ENCODE measurements around the gene SH2D5. TPM values are rescaled to one million over a fixed set of nuclear protein-coding genes. Genes with fewer than 3 reads are reported as not detected.

The SH2D5 gene
- total and polyA plus RNA-seq, 2 experiments from 2014 or later: 0.53 to 1.1 TPM

DNA sequence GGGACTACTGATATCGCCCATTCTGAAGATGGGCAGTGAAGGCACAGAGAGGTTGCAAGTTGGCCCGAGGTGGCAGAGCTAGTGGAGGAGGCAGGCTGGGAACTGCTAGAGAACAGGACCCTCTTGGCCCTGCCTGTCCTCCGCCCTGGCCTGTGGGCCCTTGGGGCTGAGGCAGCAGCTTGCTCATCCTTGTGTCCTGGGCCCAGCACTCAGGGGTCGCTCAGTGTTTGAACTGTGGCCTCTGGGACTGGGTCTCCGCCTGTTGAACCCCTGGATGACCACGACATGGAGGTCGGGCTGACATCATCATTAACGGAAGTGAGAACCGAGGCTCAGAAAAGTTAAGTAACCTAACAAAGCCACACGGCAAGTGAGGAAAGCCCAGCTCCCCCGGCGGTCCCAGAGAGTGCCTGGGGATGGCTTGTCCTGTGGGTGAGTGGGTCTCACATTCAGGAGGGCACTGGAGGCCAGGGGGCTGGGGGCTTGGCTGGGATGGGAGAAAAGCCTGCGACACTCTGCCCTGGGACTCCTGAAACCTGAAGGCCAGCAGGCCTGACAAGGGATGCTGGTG lies 48.4 kb downstream of the SH2D5 start:
- Histone ChIP-seq H3K4me1 (ENCODE audit: insufficient read depth) (no peaks in the 10 kb centered on the region), H3K9me3 (ENCODE audit: low read depth) (no peaks in the 10 kb centered on the region), H3K27me3 (no peaks in the 10 kb centered on the region), H2AFZ (no peak overlapping the region), H3K4me3 (no peak overlapping the region), H3K79me2 (no peaks in the 10 kb centered on the region), H3K9me2 (replicated peaks; ENCODE audit: insufficient read depth) (no peaks in the 10 kb centered on the region), H3K27ac (no peak overlapping the region), H4K20me1 (ENCODE audit: insufficient read depth, poor library complexity, severe bottlenecking) (no peaks in the 10 kb centered on the region), H3K36me3 (replicated peaks; ENCODE audit: insufficient read depth, low read depth) (no peaks in the 10 kb centered on the region), H3K4me2 (no peak overlapping the region)
- TF ChIP-seq EZH2 (IDR thresholded peaks at IDR 0.05; ENCODE audit: borderline replicate concordance): no peak
- TF ChIP-seq EZH2phosphoT487 (IDR thresholded peaks at IDR 0.05; ENCODE audit: low read depth, severe bottlenecking, unreplicated experiment): no peak
- TF ChIP-seq, protein P1, sequence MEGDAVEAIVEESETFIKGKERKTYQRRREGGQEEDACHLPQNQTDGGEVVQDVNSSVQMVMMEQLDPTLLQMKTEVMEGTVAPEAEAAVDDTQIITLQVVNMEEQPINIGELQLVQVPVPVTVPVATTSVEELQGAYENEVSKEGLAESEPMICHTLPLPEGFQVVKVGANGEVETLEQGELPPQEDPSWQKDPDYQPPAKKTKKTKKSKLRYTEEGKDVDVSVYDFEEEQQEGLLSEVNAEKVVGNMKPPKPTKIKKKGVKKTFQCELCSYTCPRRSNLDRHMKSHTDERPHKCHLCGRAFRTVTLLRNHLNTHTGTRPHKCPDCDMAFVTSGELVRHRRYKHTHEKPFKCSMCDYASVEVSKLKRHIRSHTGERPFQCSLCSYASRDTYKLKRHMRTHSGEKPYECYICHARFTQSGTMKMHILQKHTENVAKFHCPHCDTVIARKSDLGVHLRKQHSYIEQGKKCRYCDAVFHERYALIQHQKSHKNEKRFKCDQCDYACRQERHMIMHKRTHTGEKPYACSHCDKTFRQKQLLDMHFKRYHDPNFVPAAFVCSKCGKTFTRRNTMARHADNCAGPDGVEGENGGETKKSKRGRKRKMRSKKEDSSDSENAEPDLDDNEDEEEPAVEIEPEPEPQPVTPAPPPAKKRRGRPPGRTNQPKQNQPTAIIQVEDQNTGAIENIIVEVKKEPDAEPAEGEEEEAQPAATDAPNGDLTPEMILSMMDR (IDR thresholded peaks at IDR 0.05; ENCODE audit: poor library complexity): no peak
- DNase-seq (ENCODE audit: low spot score): no peak
- WGBS (ENCODE audit: low lambda C conversion rate, missing lambda C conversion rate): 95% methylated on average over 13 of the region's 13 CpGs

DNA sequence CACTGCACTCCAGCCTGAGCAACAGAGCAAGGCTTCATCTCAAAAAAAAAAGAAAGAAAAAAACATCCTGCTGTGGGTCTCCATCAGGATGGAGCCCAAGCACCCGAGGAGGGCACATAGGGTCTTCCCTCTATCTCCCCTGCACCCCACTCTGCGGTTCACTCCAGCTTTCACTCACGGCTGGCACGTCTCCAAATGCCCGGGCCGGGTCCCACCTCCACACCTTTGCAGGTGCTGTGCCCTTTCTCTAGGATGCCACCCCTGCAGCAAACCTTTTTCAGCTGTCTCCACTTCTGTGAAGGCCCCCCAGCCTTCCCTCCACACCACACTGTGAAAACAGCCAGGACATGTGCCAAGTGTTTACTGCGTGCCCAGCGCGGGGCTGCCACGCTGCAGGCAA lies 48.9 kb downstream of the SH2D5 start:
- H3K27me3 ChIP-seq: no peaks in the 10 kb centered on the region
- H3K36me3 ChIP-seq (replicated peaks; ENCODE audit: insufficient read depth, low read depth): no peaks in the 10 kb centered on the region
- no peak overlapping the region for H3K4me2 ChIP-seq
- H2AFZ ChIP-seq: no peak overlapping the region
- no peaks in the 10 kb centered on the region for H4K20me1 ChIP-seq (ENCODE audit: insufficient read depth, poor library complexity, severe bottlenecking)
- H3K27ac ChIP-seq: no peak overlapping the region
- whole genome bisulfite sequencing (ENCODE audit: low lambda C conversion rate, missing lambda C conversion rate): 94% methylated on average over 10 of the region's 10 CpGs
- H3K9me2 ChIP-seq (replicated peaks; ENCODE audit: insufficient read depth): no peaks in the 10 kb centered on the region
- no peak overlapping the region for H3K4me3 ChIP-seq
- H3K9me3 ChIP-seq (ENCODE audit: low read depth): no peaks in the 10 kb centered on the region
- no peak for TF ChIP-seq EZH2phosphoT487 (IDR thresholded peaks at IDR 0.05; ENCODE audit: low read depth, severe bottlenecking, unreplicated experiment)
- no peak for TF ChIP-seq EZH2 (IDR thresholded peaks at IDR 0.05; ENCODE audit: borderline replicate concordance)
- TF ChIP-seq, protein P1 (IDR thresholded peaks at IDR 0.05; ENCODE audit: poor library complexity): no peak
- H3K79me2 ChIP-seq: no peaks in the 10 kb centered on the region
- DNase-seq (ENCODE audit: low spot score): no peak
- no peaks in the 10 kb centered on the region for H3K4me1 ChIP-seq (ENCODE audit: insufficient read depth)

DNA sequence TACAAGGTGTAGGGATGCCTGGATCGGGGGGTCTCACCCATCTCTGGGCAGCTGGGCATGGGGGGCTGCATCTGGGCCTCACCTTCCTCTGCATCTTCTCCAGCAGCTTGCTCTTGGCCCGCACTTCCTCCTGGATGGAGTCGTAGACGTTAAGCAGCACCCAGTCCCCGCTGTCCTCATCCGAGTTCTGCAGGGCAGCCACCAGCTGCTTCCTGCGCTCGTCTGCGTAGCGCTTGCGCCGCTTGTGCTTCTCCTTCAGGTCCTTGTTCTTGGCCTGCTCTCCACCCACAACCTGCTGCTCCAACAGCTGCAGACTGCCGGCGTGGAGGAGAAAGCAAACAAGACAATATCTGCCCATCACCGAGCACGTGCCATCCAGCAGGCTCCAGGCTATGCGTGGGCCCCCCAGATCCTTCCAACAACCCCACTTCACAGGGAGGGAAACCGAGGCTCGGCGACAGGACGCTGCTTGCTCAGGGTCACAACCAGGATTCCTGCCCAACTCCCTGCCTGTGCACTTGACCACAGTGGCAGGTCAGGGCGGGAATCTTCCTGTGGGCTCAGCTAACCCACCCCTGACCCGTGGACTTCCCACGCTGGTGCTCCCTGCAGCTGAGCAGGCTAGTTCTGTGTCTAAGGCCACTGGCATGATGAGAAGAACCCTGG lies 49.8 kb downstream of the SH2D5 start:
- Histone ChIP-seq H3K4me2 (no peak overlapping the region), H3K4me3 (no peak overlapping the region), H2AFZ (no peak overlapping the region), H3K27me3 (no peaks in the 10 kb centered on the region), H3K79me2 (no peaks in the 10 kb centered on the region), H3K9me3 (ENCODE audit: low read depth) (no peaks in the 10 kb centered on the region), H3K36me3 (replicated peaks; ENCODE audit: insufficient read depth, low read depth) (no peaks in the 10 kb centered on the region), H3K4me1 (ENCODE audit: insufficient read depth) (no peaks in the 10 kb centered on the region), H4K20me1 (ENCODE audit: insufficient read depth, poor library complexity, severe bottlenecking) (no peaks in the 10 kb centered on the region), H3K9me2 (replicated peaks; ENCODE audit: insufficient read depth) (no peaks in the 10 kb centered on the region), H3K27ac (no peak overlapping the region)
- no peak for DNase-seq (ENCODE audit: low spot score)
- TF ChIP-seq EZH2 (IDR thresholded peaks at IDR 0.05; ENCODE audit: borderline replicate concordance) (no peak), EZH2phosphoT487 (IDR thresholded peaks at IDR 0.05; ENCODE audit: low read depth, severe bottlenecking, unreplicated experiment) (no peak)
- TF ChIP-seq, protein P1 (IDR thresholded peaks at IDR 0.05; ENCODE audit: poor library complexity): no peak
- WGBS (ENCODE audit: low lambda C conversion rate, missing lambda C conversion rate): 89% methylated on average over 23 of the region's 24 CpGs

Measured in hepatocyte (in vitro differentiated cells).